Calu3 (cell line): ENCODE data around the gene SUFU. TPM values are rescaled to one million over a fixed set of nuclear protein-coding genes. Genes with fewer than 3 reads are reported as not detected.

Experiments
- BruUV-seq: library from RNA; stranded (reverse); fragments of 400-500 nt; replicated peaks from 2 replicates; lab custom pipeline; 2021; lab: Mats Ljungman, UMichigan
- CTCF ChIA-PET: fragments of 300-600 bp; sonication (Branson Sonifier 250); formaldehyde crosslinking; loops from one replicate; lab custom pipeline; 2022; ENCODE audit warnings: antibody characterized with exemption; lab: Charles Lee
- DNase-seq: peaks from one replicate; pipeline ENCODE4 v3.0.0; 2022
- H3K27ac Mint-ChIP-seq: one replicate; pipeline ENCODE4 v1.8.0; 2022; ENCODE audit warnings: mixed read lengths; ENCODE audit not compliant: unreplicated experiment
- H3K27me3 Mint-ChIP-seq: one replicate; pipeline ENCODE4 v1.8.0; 2022; ENCODE audit warnings: mixed read lengths; ENCODE audit not compliant: unreplicated experiment
- H3K36me3 Mint-ChIP-seq: one replicate; pipeline ENCODE4 v1.8.0; 2022; ENCODE audit warnings: mild to moderate bottlenecking, moderate library complexity, mixed read lengths; ENCODE audit not compliant: insufficient read depth, unreplicated experiment
- H3K4me1 Mint-ChIP-seq: one replicate; pipeline ENCODE4 v1.8.0; 2022; ENCODE audit warnings: mild to moderate bottlenecking, low read depth, mixed read lengths; ENCODE audit not compliant: unreplicated experiment
- H3K4me3 Mint-ChIP-seq: one replicate; pipeline ENCODE4 v1.8.0; 2022; ENCODE audit warnings: mild to moderate bottlenecking, low read depth, moderate library complexity, mixed read lengths; ENCODE audit not compliant: unreplicated experiment
- H3K9me3 Mint-ChIP-seq: one replicate; pipeline ENCODE4 v1.8.0; 2022; ENCODE audit warnings: low read depth, mixed read lengths; ENCODE audit not compliant: unreplicated experiment
- intact Hi-C: fragments of 100-400 bp; cut with micrococcal nuclease; formaldehyde crosslinking; loops from one replicate; pipeline ENCODE4 v1.10.0; 2022; ENCODE audit not compliant: unreplicated experiment
- total RNA-seq: library from RNA; stranded (reverse); gene quantifications from 2 replicates; pipeline ENCODE4 v1.2.3, GENCODE V29; 2022
- TF ChIP-seq, protein P1 (sequence below): fragments of 200-600 bp; IDR thresholded peaks from one replicate; pipeline ENCODE4 v1.8.0; 2022; ENCODE audit warnings: antibody characterized with exemption; ENCODE audit not compliant: unreplicated experiment

Gene SUFU
- total RNA-seq, 1 experiment from 2014 or later = 7.0 TPM

DNA sequence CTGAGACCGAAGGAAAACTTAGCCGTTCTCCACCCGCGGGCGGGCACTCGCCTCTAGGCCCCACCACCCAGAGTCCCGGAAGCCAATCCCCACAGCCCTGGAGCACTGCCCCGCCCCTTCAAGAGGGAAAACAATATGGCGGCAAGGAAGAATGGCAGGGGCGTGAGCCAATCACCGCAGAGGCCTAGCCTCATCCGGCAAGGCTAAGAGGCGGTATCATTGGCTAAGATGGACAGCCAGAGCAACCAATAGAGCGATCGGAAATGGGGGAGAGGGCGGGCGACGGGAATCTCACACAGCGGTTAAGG is 1.8 kb upstream of the SUFU start:
- peak; percentile 96 for DNase-seq
- CTCF ChIA-PET = interaction anchor here (0.6 to 3.3 kb wide), 6 partner anchors 24 to 144 kb away, joined by 3 to 31 read pairs (median 4); no protein-coding TSS in a partner anchor
- intact Hi-C loops = loop anchor here (2.0 to 10.0 kb wide), 2 partner anchors 83 to 143 kb away; partner anchors contain the start of gene TRIM8
- Mint-ChIP-seq H3K27me3 (no peaks in the 10 kb centered on the region), H3K9me3 (no peaks in the 10 kb centered on the region), H3K4me3 (no peak overlapping the region), H3K36me3 (peaks cover 17% of the 10 kb centered on the region), H3K4me1 (no peaks in the 10 kb centered on the region), H3K27ac (no peak overlapping the region)
- BruUV-seq = no TSS peak
- TF ChIP-seq, protein P1, sequence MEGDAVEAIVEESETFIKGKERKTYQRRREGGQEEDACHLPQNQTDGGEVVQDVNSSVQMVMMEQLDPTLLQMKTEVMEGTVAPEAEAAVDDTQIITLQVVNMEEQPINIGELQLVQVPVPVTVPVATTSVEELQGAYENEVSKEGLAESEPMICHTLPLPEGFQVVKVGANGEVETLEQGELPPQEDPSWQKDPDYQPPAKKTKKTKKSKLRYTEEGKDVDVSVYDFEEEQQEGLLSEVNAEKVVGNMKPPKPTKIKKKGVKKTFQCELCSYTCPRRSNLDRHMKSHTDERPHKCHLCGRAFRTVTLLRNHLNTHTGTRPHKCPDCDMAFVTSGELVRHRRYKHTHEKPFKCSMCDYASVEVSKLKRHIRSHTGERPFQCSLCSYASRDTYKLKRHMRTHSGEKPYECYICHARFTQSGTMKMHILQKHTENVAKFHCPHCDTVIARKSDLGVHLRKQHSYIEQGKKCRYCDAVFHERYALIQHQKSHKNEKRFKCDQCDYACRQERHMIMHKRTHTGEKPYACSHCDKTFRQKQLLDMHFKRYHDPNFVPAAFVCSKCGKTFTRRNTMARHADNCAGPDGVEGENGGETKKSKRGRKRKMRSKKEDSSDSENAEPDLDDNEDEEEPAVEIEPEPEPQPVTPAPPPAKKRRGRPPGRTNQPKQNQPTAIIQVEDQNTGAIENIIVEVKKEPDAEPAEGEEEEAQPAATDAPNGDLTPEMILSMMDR = no peak

DNA sequence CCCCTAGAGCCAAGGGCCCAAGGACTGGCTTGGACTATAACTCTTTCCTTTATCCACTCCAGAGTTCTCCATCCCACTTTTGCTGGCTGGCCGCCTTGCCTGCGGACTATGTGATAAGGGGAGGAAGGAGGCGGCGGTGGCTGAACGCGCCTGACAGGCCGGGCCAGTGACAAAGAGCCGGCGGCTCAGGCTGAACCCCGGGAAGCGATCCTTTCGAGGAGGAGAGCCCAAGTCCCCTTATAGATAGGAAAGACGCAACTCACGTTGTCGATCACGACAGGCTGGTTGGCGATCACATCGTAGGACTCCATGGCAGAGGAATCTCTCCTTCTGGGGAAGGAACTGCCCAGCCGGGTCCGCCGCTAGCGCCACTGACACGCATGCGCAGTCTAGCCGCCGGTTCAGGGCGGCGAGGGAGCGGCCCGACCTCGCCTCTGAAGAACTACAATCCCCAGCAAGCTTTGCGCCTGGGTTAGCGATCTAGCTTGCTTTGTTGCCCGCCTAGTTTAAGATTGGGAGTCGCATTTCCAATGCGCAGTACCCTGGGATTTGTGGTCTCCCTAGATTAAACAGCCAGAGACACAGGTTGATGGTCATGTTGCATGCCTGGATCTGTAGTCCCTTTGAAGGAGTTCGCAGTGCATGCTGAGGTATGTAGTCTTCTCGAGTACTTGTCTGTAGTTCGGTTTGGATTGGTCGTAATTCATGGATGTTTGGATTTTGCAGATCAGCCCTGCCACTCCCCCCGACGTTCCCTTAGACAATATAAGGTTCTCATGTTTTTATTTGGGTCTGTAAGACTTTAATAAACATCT is 1.2 kb upstream of the SUFU start, which contains the start of gene ACTR1A:
Gene ACTR1A (minus strand): TSS at position 376 of the 815 bp plus-strand sequence. CDS start 65 bp downstream, at position 311.
- no peak within 1 kb of the TSS for H3K4me3 Mint-ChIP-seq
- DNase-seq = peak; percentile 90
- H3K27me3 Mint-ChIP-seq = no peaks in the 10 kb centered on the region
- intact Hi-C loops = loop anchor here (2.0 to 10.0 kb wide), 2 partner anchors 82 to 142 kb away; partner anchors contain the start of gene TRIM8
- no peaks in the 10 kb centered on the region for H3K4me1 Mint-ChIP-seq
- CTCF ChIA-PET = interaction anchor here (0.6 to 3.3 kb wide), 7 partner anchors 24 to 165 kb away, joined by 3 to 31 read pairs (median 4); no protein-coding TSS in a partner anchor
- no TSS peak for BruUV-seq
- TF ChIP-seq, protein P1 = no peak
- H3K36me3 Mint-ChIP-seq = peaks cover 17% of the 10 kb centered on the region
- no peaks in the 10 kb centered on the region for H3K9me3 Mint-ChIP-seq
- H3K27ac Mint-ChIP-seq = no peak within 1 kb of the TSS

DNA sequence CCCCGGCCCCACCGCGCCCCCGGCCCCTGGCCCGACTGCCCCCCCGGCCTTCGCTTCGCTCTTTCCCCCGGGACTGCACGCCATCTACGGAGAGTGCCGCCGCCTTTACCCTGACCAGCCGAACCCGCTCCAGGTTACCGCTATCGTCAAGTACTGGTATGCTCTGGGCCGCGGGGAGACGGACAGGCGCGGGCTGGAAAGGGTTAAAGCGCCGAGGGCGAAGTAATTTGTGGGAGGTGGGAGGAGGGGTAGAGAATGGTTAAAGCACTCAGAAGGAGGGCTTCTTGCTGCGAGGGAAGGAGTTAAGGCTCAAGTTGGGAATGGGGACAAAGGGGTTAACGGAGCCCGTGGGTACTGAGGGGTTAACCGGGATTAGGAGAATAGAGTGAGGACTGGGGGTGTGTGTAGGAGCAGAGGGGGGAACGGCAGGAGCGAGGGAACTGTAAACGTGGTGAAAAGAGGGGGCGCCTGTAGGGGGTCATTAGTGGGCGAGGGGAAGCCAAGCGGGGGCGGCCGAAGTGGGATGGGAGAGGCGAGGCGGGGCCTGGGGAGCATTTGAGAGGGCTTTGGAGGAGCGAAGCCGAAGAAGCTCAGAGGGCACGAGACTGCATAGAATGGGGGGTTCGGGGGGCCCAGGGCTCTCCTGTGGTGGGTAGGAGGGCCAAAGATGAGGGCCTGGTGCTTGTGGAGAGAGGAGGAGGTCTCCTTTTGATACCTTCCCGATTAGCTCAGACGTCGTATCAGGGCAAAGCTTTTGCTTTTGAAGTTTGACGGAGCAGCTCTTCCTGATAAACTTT is 605 bp downstream of the SUFU start:
- no peaks in the 10 kb centered on the region for H3K9me3 Mint-ChIP-seq
- CTCF ChIA-PET = interaction anchor here (0.6 to 3.3 kb wide), 5 partner anchors 75 to 184 kb away, joined by 3 to 31 read pairs (median 3); no protein-coding TSS in a partner anchor
- peaks cover 2% of the 10 kb centered on the region for H3K4me1 Mint-ChIP-seq
- intact Hi-C loops = loop anchor here (10.0 kb wide), 1 partner anchor 140 kb away; the partner anchor contains the start of gene TRIM8
- H3K4me3 Mint-ChIP-seq = no peak overlapping the region
- no peak for DNase-seq
- H3K27ac Mint-ChIP-seq = peak overlapping the region; percentile 63
- H3K27me3 Mint-ChIP-seq = no peaks in the 10 kb centered on the region
- TF ChIP-seq, protein P1 = no peak
- BruUV-seq = no TSS peak
- H3K36me3 Mint-ChIP-seq = peaks cover 17% of the 10 kb centered on the region

DNA sequence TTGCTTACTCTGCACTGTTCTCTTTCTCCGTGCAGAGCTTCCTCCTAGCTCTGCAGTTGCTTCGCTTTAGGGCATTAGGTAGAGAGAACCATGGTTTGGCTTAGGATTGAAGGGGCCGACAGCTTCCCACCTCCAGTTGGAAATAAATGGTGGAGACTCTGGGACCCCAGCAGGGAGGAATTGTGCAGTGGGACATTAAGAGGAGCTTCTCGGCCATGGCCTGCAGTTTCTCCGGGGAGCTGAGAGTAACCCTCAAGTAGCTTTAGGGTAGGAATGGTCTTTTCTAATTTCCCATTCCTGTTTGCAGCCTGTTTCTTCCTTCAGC is 1.2 kb downstream of the SUFU start:
- CTCF ChIA-PET = interaction anchor here (3.3 kb wide), 1 partner anchor 79 kb away, joined by 31 read pairs; no protein-coding TSS in a partner anchor
- Mint-ChIP-seq H3K27ac (no peak overlapping the region), H3K9me3 (no peaks in the 10 kb centered on the region)

More for the DNA sequence above, 1.2 kb downstream of the SUFU start:
- Mint-ChIP-seq H3K4me3 (no peak overlapping the region), H3K27me3 (no peaks in the 10 kb centered on the region), H3K4me1 (peaks cover 8% of the 10 kb centered on the region), H3K36me3 (peaks cover 20% of the 10 kb centered on the region)
- TF ChIP-seq, protein P1 = no peak
- no peak for DNase-seq
- intact Hi-C loops = loop anchor here (10.0 kb wide), 1 partner anchor 140 kb away; the partner anchor contains the start of gene TRIM8
- BruUV-seq = no TSS peak
